Activated T-helper 9 cell treated with anti-CD3 and anti-CD28 coated beads, Interleukin-2, amount 50 U/mL, for 16 hours (primary cell): Measurements from ENCODE around the gene CYCS.
"Not testable (repeated sequence)": the region's sequence is repeated elsewhere in the genome, so short reads cannot be mapped to it uniquely, and the experiment has no call there.

Experiments used
- DNase-seq: peaks from one replicate; pipeline ENCODE4 v3.0.0-alpha.2; 2020; ENCODE audit warnings: low read depth

CYCS gene

GRCh38 chr7:25125137-25125946 is at the start of gene CYCS:
CYCS (minus strand) TSS chr7:25125260; CDS start chr7:25124119, 1,141 bp downstream.
- DNase-seq = peak; percentile 100

GRCh38 chr7:25173184-25173583 is 48.1 kb upstream of the CYCS start:
- no peak for DNase-seq

DNA sequence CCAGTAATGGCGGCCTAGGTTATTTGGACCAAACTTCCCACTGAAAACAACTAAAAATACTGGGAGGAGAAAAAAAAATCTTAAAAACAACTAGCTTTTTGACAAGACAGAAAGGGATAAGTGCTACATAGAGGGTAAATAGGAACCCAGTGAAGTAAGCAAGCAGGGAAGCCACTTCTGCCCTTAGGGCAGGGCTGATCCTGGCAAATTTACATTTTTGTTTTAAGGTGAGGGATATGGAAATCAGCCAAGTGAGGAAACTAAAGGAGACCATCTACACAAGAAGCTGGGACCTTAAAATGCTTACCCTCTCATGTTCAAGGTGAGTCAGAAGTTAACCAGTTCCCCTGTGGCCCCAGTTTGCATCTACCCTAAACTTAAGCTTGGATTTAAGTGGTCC is 46.5 kb upstream of the CYCS start:
- DNase-seq = no peak

- DNase-seq = no peak
These were observed 46.0 kb upstream of the CYCS start for GRCh38 chr7:25171071-25171470.

- DNase-seq = no peak
These were observed 44.6 kb upstream of the CYCS start for GRCh38 chr7:25169683-25170082.

GRCh38 chr7:25168145-25168544 is 43.1 kb upstream of the CYCS start:
- no peak for DNase-seq

GRCh38 chr7:25167262-25167843 is 42.3 kb upstream of the CYCS start:
- no peak for DNase-seq

GRCh38 chr7:25159983-25160596 is 35.0 kb upstream of the CYCS start:
- not testable (repeated sequence) for DNase-seq

DNA sequence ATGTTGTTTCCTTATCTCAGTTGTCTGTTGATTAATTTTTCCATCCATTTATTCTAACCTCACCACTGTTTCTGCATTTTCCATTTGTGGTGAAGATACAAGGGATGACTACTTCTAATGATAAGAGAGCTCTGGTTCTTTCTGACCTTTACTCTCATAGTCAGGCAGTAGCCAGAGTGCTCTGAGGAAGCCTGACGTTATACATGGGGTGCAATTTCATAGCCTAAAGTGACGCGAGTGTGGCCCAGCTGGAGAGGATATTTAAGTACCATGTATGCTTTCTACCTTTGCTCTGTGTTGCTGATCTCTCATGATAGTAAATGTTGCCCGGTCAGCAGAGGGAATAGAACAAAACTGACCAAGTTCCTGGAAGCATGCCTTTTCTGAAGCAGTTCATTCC is 33.9 kb upstream of the CYCS start:
- no peak for DNase-seq

GRCh38 chr7:25151773-25152172 is 26.7 kb upstream of the CYCS start:
- no peak for DNase-seq

DNA sequence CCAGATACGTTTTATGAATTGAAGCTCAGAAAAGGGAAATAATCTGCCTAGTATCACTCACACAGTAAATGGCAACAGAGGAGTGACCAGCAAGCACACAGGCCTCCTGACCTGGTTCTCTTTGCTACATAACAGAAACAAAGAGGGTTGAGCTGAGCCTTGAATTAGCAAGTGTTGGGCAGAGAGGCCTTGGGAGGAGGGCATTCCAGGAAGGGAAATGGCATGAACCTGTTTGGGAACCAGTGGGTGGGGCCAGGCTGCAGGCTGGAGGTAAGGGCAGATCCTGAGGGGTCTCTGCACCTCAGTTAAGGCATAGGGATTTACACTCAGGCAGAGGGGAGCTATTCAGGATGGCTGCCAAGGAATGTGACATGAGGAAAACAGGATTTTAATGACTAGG is 24.8 kb upstream of the CYCS start:
- no peak for DNase-seq

DNA sequence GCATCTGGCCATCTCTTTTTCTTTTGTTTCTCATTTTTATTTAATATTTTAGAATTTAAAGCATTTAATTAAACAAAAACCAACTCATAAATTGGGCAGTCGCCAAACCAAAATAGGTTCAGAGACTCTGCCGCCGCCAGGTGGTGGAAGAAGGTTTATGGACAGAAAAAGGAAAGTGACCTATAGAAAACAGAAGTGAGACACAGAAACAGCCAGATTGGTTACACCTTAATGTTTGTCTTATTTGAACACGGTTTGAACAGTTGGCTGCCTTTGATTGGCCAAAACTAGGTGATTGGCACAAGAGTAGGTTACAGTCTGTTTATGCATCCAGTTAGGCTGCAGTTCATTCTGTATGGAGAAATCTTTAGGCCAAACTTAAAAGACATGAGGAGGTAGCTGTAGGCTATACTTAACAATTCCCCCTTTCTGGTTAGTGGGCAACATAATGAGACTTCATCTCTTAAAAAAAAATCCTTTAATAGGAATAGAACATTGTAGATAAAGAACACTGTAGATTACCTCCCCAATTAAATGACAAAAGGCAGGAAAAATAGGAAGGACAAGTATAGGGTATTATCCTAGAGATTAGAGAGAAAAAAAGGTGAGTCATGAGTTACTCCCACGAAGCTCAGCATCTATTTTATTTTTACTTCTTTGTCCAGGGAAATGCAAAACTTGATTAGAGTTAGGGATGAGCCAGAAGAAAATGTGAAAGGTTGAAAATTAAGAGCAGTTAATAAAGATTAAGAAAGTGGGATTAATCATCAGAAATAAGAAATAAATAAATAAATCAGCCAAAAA is 23.9 kb upstream of the CYCS start:
- no peak for DNase-seq

GRCh38 chr7:25143763-25144162 is 18.7 kb upstream of the CYCS start:
- no peak for DNase-seq

DNA sequence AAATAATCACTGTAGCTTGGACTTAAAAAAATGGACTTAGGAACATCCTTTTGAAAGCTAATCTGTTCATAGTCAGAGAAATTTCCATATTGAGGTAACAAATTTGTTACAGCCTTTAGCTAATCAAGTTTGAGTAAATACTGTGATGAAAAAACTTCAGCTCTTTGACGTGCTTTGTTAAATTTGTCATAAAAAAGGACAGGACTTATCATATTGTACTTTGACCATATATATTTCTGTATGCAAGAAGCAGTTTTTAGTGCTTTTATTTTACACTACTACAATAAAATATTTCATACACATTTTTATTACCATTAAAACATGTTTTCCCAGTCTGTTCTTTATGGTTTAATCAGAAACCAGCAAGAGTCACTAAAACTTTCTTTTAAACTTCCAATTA is 14.5 kb upstream of the CYCS start:
- DNase-seq = no peak

DNA sequence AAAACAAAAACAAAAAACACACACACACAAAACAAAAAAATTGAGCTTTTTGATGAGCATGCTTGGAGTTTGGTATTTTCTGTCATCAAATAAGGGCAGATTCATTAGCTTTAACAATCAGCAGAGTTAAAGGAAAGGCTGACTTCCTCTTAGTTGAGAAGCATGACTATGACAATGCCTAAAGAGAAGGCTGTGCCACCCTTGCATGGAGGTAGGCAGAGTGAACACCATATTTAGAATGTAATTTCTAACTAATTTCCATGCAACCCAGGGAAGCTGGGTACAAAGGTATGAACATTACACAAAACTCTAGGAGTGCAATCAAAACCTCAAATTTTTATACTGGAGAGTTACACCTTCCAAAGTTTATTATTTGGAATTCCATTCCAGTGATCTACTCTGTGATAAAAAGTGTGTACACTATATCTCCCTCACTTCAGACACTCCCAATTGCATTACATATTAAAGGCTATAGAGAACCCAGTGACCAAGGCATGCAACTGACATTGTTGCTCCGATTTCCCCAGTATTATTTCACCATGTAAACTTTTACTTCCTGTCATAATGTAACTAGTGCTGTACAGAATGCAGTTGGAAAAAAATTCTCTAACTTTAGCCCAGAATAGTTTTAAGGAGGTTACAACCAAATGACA is 9.4 kb upstream of the CYCS start:
- DNase-seq = no peak

- no peak for DNase-seq
These were observed 7.4 kb upstream of the CYCS start for GRCh38 chr7:25132430-25132829.

DNA sequence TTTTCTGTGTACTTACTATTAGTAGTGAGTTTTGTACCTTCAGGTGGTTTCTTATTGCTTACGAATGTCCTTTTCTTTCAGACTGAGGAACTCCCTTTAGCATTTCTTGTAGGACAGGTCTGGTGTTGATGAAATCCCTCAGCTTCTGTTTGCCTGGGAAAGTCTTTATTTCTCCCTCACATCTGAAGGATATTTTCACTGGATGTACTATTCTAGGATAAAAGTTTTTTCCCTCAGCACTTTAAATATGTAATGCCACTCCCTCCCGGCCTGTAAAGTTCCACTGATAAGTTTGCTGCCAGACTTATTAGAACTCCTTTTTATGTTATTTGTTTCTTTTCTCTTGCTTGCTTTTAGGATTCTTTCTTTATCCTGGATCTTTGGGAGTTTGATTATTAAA is 1.7 kb upstream of the CYCS start:
- no peak for DNase-seq

GRCh38 chr7:25124465-25125136 is 459 bp downstream of the CYCS start:
- DNase-seq = peak; percentile 5

- DNase-seq = no peak
These were observed 2.7 kb downstream of the CYCS start for GRCh38 chr7:25122373-25122772.

- DNase-seq = no peak
These were observed 3.5 kb downstream of the CYCS start for GRCh38 chr7:25121599-25121998.

DNA sequence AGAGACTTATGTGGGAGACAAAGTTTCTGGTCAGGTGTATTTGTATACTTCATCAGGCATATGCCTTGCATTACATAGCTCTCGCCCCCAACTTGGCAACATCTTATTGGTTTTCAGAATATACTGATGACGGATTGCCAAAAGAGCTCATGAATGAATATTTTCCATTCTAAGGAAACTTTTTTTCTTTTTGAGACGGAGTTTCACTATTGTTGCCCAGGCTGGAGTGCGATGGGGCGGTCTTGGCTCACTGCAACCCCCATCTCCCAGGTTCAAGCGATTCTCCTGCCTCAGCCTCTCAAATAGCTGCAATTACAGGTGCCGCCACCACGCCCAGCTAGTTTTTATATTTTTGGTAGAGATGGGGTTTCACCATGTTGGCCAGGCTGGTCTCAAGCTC is 6.0 kb downstream of the CYCS start:
- no peak for DNase-seq
